ENCODE measurements around the gene MRFAP1.

The MRFAP1 gene

GRCh38 chr4:6673660-6674499 lies 33.4 kb downstream of the MRFAP1 start:
- peak; percentile 98 for DNase-seq (ENCODE audit: low read depth)
- TF ChIP-seq CTCF (IDR thresholded peaks at IDR 0.05; ENCODE audit: insufficient read depth, low read depth, low read length, missing control alignments): no peak
- H3K4me3 ChIP-seq (ENCODE audit: low read depth, low read length): peak overlapping the region; percentile 65

DNA sequence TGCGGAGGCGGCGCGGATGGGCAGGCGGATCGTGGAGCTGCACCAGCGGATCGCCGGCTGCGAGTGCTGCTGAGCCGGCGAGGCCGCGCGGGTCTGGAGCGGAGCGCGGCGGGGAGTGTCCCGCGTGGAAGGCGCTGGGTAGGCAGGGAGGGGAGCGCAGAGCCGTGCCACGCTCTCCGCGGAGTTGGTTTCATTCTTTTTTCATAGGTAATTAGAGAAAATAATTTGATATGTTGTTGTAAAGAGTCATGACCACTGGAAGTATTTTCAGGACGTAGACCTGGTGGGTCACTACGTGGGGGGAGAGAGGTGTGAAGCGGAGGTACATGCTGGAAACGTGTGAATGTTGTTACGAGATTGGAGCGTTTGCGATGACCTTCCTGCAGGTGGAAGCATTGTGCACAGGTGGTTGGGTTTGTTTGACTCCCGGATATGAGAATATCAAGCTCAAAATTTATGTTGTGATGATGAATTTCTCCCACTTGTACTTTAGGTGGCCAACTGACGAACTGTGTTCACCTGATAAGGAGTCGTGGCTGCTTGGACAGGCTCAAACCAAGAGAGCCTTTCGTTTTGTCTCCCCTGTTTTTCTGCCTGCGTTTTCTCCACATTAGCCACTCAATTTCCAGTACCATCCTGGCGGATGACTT lies 34.1 kb downstream of the MRFAP1 start:
- peak; percentile 84 for DNase-seq (ENCODE audit: low read depth)
- peak; percentile 63 for TF ChIP-seq CTCF (IDR thresholded peaks at IDR 0.05; ENCODE audit: insufficient read depth, low read depth, low read length, missing control alignments)

DNA sequence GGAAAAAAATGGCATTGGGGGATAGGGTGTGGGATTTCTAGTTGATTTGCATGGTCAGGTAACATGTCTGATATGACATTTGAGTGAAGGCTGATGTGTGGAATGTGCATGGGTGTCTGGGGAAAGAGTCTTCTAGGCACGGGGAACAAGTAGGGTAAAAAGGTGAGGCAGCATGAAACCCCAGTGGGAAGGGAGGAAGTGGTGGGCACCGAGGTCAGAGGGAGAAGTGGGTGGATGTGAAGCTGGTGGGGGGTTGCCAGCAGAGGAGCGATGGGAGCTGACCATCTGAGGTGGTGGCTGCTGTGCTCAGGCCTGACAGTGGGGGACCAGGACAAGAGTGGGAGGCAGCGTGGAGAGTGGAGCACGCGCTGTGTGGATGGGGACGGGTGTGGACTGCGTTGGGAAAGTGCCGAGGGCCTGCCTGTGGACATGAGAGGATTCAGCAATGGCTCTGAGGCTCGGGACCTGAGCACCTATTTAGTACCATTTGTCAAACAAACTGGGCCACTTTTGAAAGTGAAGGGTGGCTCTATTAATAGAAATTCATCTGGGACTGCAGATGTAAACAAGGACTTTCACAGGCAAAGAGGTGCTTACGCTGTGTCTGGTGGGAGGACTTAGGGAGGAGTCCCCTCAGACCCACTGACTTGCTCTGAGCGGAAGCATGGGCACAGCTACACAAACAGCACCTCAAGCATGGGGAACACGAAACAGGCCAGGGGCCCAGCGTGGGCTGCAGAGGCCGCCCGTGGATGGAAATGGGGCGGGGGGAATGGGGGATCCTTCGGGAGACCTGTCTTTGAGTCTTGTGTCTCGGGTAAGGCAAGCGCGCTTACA lies 36.5 kb downstream of the MRFAP1 start:
- no peak overlapping the region for H3K4me3 ChIP-seq (ENCODE audit: low read depth, low read length)
- no peak for TF ChIP-seq CTCF (IDR thresholded peaks at IDR 0.05; ENCODE audit: insufficient read depth, low read depth, low read length, missing control alignments)
- no peak for DNase-seq (ENCODE audit: low read depth)

More for the DNA sequence above, 34.1 kb downstream of the MRFAP1 start:
- peak overlapping the region; percentile 65 for H3K4me3 ChIP-seq (ENCODE audit: low read depth, low read length)

DNA sequence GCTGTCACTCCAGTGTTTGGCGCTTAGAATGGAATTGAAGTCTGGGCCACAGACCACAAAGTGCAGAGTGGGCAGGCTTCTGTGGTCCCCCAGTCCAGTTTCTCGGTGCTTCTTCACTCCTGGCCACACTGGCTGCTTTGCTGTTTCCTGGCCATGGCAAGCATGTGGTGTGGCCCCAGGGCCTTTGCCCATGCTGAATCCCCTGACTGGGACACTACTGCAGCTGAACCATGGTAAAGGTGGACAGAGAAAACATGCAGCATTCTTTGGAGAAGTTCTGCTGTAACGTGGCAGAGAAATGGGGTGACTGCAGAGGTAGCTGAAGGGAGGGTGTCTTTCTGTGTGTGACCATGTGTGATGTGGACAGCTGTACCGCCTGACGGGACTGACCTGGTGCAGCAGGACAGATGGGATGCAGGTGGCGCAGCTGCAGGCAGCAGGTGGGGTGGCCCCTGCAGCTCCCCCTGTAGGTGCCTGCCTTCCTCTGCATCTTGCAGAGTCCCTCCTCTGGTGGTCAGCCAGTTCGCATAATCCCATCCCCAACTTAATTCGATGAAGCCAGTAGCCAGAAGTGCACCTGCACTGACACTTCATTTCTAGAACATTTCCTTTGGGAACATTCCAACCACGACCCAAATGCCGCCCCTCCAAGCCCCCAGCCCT lies 40.0 kb downstream of the MRFAP1 start:
- H3K4me3 ChIP-seq (ENCODE audit: low read depth, low read length): no peak overlapping the region
- peak; percentile 42 for TF ChIP-seq CTCF (IDR thresholded peaks at IDR 0.05; ENCODE audit: insufficient read depth, low read depth, low read length, missing control alignments)
- DNase-seq (ENCODE audit: low read depth): no peak

DNA sequence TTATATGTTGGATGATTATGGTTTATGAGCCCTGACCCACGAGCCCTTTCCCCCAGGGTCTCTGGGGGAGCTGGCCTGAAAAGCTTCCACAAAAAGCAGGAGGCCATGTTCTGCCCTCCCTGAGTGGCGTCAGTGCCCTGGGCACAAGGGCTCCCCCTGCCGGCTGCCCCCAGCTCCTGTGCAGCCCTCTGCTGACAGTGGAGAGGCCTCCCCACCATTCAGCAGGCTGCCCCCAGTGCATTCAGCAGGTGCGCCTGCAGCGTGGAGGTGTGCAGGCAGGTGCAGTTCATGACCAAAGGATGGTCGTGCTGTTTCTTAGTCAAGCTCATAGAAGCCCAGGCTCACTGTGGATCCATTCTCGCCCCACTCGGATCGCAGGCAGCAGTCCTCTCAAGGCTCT lies 40.7 kb downstream of the MRFAP1 start:
- no peak for DNase-seq (ENCODE audit: low read depth)
- no peak overlapping the region for H3K4me3 ChIP-seq (ENCODE audit: low read depth, low read length)
- TF ChIP-seq CTCF (IDR thresholded peaks at IDR 0.05; ENCODE audit: insufficient read depth, low read depth, low read length, missing control alignments): peak; percentile 26

- H3K4me3 ChIP-seq (ENCODE audit: low read depth, low read length): no peak overlapping the region
- TF ChIP-seq CTCF (IDR thresholded peaks at IDR 0.05; ENCODE audit: insufficient read depth, low read depth, low read length, missing control alignments): no peak
- DNase-seq (ENCODE audit: low read depth): no peak
These were observed 42.5 kb downstream of the MRFAP1 start for GRCh38 chr4:6682862-6683590.

All from GM12865 (cell line).